ENCODE data around the gene MARCHF9. TPM values are rescaled to one million over a fixed set of nuclear protein-coding genes. Genes with fewer than 3 reads are reported as not detected.

Gene MARCHF9
- total RNA-seq, 1 experiment from 2014 or later, result 21.8 TPM

DNA sequence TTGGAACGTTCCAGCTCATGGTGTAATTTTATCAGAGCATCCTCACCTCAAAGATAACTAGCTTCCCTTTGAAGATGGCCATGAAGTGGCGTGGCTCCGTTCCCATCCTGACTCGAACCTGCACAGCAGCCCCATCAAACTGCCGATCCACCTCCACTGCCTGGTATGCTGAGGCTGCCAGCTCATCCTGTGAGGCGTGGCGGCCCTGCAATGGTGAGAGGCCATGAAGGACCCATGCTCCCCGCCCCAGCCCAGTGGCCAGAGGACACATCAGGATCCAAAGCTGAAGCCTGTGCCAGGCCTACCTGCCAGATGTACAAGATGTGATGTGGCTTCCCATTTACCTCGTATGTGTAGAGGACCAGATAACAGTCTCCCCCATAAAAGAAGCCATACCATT lies 52.4 kb downstream of the MARCHF9 start:
- ChIA-PET CTCF (no interaction called here), RAD21 (ENCODE audit: low non-redundant PET in 1 of 2, low total read pairs in 2 of 2, uncharacterized antibody in 2 of 2, unreplicated experiment in 2 of 2) (no interaction called here), POLR2A (no interaction called here)
- Histone ChIP-seq H3K4me3 (replicated peaks in 1 of 2; ENCODE audit: low read depth in 1 of 2, low read length in 2 of 2) (no peak overlapping the region), H3K79me2 (ENCODE audit: insufficient read depth, low read length) (no peaks in the 10 kb centered on the region), H3K9me3 (ENCODE audit: control insufficient read depth in 1 of 2, insufficient read depth in 1 of 2, low read depth in 1 of 2, low read length in 2 of 2) (no peaks in the 10 kb centered on the region), H3K27me3 (ENCODE audit: insufficient read depth, low read length) (no peaks in the 10 kb centered on the region), H3K9me2 (ENCODE audit: insufficient read depth) (no peaks in the 10 kb centered on the region), H3K27ac (ENCODE audit: low read depth, low read length) (no peak overlapping the region), H3K9ac (ENCODE audit: low read length) (no peak overlapping the region), H3K4me1 (ENCODE audit: control insufficient read depth in 1 of 2, insufficient read depth in 2 of 2, low read length in 2 of 2) (peaks cover 0 to 16% of the 10 kb centered on the region in 2 experiments; a peak in 2 of 4 replicates), H3K4me2 (ENCODE audit: low read length) (no peak overlapping the region), H4K20me1 (ENCODE audit: insufficient read depth) (no peaks in the 10 kb centered on the region), H2AFZ (ENCODE audit: low read depth, low read length, poor library complexity, severe bottlenecking) (no peak overlapping the region), H3K36me3 (ENCODE audit: control insufficient read depth in 1 of 2, insufficient read depth in 2 of 2, low read length in 2 of 2) (no peaks in the 10 kb centered on the region)
- no peak for ATAC-seq
- TF ChIP-seq EGR1 (IDR thresholded peaks at IDR 0.05; ENCODE audit: low read depth) (no peak), JUND (IDR thresholded peaks at IDR 0.05) (no peak), SIN3A (IDR thresholded peaks at IDR 0.05; ENCODE audit: low read depth) (no peak), TCF7L2 (IDR thresholded peaks at IDR 0.05; ENCODE audit: borderline replicate concordance, extremely low read depth, insufficient read depth, insufficient read length) (no peak), ZFX (IDR thresholded peaks at IDR 0.05) (no peak), CBX3 (IDR thresholded peaks at IDR 0.05; ENCODE audit: low read depth) (no peak), ELF1 (IDR thresholded peaks at IDR 0.05; ENCODE audit: borderline replicate concordance, low read depth) (no peak), EZH2 (IDR thresholded peaks at IDR 0.05) (no peak), RAD21 (IDR thresholded peaks at IDR 0.05; ENCODE audit: low read depth) (no peak), FOSL1 (IDR thresholded peaks at IDR 0.05; ENCODE audit: low read depth) (no peak), POLR2AphosphoS5 (IDR thresholded peaks at IDR 0.05; ENCODE audit: low read depth, low read length) (no peak), POLR2A (IDR thresholded peaks at IDR 0.05; ENCODE audit: borderline replicate concordance, extremely low read depth, insufficient read depth, insufficient read length) (no peak), SP1 (IDR thresholded peaks at IDR 0.05; ENCODE audit: low read depth) (no peak), ZNF274 (IDR thresholded peaks at IDR 0.05; ENCODE audit: low read depth, low read length) (no peak), YY1 (IDR thresholded peaks at IDR 0.05; ENCODE audit: extremely low read depth, insufficient replicate concordance, low read depth, low read length) (no peak), EZH2phosphoT487 (IDR thresholded peaks at IDR 0.05; ENCODE audit: borderline replicate concordance) (no peak)
- TF ChIP-seq, protein P1, sequence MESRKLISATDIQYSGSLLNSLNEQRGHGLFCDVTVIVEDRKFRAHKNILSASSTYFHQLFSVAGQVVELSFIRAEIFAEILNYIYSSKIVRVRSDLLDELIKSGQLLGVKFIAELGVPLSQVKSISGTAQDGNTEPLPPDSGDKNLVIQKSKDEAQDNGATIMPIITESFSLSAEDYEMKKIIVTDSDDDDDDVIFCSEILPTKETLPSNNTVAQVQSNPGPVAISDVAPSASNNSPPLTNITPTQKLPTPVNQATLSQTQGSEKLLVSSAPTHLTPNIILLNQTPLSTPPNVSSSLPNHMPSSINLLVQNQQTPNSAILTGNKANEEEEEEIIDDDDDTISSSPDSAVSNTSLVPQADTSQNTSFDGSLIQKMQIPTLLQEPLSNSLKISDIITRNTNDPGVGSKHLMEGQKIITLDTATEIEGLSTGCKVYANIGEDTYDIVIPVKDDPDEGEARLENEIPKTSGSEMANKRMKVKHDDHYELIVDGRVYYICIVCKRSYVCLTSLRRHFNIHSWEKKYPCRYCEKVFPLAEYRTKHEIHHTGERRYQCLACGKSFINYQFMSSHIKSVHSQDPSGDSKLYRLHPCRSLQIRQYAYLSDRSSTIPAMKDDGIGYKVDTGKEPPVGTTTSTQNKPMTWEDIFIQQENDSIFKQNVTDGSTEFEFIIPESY (IDR thresholded peaks at IDR 0.05; ENCODE audit: extremely low read depth, insufficient replicate concordance, low read length), result no peak
- TF ChIP-seq, protein P2, sequence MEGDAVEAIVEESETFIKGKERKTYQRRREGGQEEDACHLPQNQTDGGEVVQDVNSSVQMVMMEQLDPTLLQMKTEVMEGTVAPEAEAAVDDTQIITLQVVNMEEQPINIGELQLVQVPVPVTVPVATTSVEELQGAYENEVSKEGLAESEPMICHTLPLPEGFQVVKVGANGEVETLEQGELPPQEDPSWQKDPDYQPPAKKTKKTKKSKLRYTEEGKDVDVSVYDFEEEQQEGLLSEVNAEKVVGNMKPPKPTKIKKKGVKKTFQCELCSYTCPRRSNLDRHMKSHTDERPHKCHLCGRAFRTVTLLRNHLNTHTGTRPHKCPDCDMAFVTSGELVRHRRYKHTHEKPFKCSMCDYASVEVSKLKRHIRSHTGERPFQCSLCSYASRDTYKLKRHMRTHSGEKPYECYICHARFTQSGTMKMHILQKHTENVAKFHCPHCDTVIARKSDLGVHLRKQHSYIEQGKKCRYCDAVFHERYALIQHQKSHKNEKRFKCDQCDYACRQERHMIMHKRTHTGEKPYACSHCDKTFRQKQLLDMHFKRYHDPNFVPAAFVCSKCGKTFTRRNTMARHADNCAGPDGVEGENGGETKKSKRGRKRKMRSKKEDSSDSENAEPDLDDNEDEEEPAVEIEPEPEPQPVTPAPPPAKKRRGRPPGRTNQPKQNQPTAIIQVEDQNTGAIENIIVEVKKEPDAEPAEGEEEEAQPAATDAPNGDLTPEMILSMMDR (IDR thresholded peaks at IDR 0.05 in 2 of 3, conservative IDR thresholded peaks at IDR 0.05 in 1 of 3; ENCODE audit: borderline replicate concordance in 1 of 3, insufficient read depth in 1 of 3, low read depth in 2 of 3, low read length in 2 of 3), result no peak
- TF ChIP-seq, protein P3, sequence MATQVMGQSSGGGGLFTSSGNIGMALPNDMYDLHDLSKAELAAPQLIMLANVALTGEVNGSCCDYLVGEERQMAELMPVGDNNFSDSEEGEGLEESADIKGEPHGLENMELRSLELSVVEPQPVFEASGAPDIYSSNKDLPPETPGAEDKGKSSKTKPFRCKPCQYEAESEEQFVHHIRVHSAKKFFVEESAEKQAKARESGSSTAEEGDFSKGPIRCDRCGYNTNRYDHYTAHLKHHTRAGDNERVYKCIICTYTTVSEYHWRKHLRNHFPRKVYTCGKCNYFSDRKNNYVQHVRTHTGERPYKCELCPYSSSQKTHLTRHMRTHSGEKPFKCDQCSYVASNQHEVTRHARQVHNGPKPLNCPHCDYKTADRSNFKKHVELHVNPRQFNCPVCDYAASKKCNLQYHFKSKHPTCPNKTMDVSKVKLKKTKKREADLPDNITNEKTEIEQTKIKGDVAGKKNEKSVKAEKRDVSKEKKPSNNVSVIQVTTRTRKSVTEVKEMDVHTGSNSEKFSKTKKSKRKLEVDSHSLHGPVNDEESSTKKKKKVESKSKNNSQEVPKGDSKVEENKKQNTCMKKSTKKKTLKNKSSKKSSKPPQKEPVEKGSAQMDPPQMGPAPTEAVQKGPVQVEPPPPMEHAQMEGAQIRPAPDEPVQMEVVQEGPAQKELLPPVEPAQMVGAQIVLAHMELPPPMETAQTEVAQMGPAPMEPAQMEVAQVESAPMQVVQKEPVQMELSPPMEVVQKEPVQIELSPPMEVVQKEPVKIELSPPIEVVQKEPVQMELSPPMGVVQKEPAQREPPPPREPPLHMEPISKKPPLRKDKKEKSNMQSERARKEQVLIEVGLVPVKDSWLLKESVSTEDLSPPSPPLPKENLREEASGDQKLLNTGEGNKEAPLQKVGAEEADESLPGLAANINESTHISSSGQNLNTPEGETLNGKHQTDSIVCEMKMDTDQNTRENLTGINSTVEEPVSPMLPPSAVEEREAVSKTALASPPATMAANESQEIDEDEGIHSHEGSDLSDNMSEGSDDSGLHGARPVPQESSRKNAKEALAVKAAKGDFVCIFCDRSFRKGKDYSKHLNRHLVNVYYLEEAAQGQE (IDR thresholded peaks at IDR 0.05; ENCODE audit: low read depth), result no peak
- TF ChIP-seq, protein P4, sequence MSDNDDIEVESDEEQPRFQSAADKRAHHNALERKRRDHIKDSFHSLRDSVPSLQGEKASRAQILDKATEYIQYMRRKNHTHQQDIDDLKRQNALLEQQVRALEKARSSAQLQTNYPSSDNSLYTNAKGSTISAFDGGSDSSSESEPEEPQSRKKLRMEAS (IDR thresholded peaks at IDR 0.05), result no peak
- no TSS peak for BruUV-seq (replicated peaks)
- no peak for DNase-seq (ENCODE audit: low read depth, low spot score)
- intact Hi-C loops (cut with micrococcal nuclease), result no loop called here

Measured in HCT116 (cell line).